Endodermal cell (in vitro differentiated cells): ENCODE data around the gene MTCL1. TPM values are rescaled to one million over a fixed set of nuclear protein-coding genes. Genes with fewer than 3 reads are reported as not detected.

Source experiments
- DNase-seq: peaks from one replicate; pipeline ENCODE4 v3.0.0-alpha.2; 2017
- H3K27ac ChIP-seq: 2 replicates; pipeline ENCODE4 v1.5.1; 2013; ENCODE audit warnings: mild to moderate bottlenecking, low read depth, low read length, moderate library complexity
- H3K27me3 ChIP-seq: 2 replicates; pipeline ENCODE4 v1.6.1; 2013; ENCODE audit warnings: mild to moderate bottlenecking, low read length, moderate library complexity; ENCODE audit not compliant: insufficient read depth, control insufficient read depth, poor library complexity, severe bottlenecking
- H3K36me3 ChIP-seq: 2 replicates; pipeline ENCODE4 v1.7.0; 2013; ENCODE audit warnings: mild to moderate bottlenecking, low read length, moderate library complexity; ENCODE audit not compliant: control insufficient read depth, insufficient read depth
- H3K4me1 ChIP-seq: one replicate; pipeline ENCODE4 v1.7.0; 2013; ENCODE audit warnings: low read length; ENCODE audit not compliant: control insufficient read depth, insufficient read depth
- H3K4me3 ChIP-seq: 2 replicates; pipeline ENCODE4 v1.5.1; 2013; ENCODE audit warnings: mild to moderate bottlenecking, low read length, moderate library complexity
- H3K9ac ChIP-seq: 2 replicates; pipeline ENCODE4 v1.6.1; 2013; ENCODE audit warnings: mild to moderate bottlenecking, low read length, moderate library complexity; ENCODE audit not compliant: poor library complexity, severe bottlenecking; ENCODE audit errors: extremely low read depth
- H3K9me3 ChIP-seq: 2 replicates; pipeline ENCODE4 v1.6.1; 2013; ENCODE audit warnings: mild to moderate bottlenecking, low read length, moderate library complexity; ENCODE audit not compliant: control insufficient read depth
- H3K27ac Mint-ChIP-seq: 2 replicates; pipeline ENCODE4 v1.8.0; 2020; ENCODE audit warnings: mixed read lengths
- H3K27me3 Mint-ChIP-seq: 2 replicates; pipeline ENCODE4 v1.8.0; 2021; ENCODE audit warnings: mild to moderate bottlenecking, mixed read lengths; ENCODE audit not compliant: insufficient read depth
- H3K36me3 Mint-ChIP-seq: 2 replicates; pipeline ENCODE4 v1.8.0; 2020; ENCODE audit warnings: low read depth, mixed read lengths
- H3K4me1 Mint-ChIP-seq: 2 replicates; pipeline ENCODE4 v1.8.0; 2020; ENCODE audit warnings: mixed read lengths
- H3K4me3 Mint-ChIP-seq: 2 replicates; pipeline ENCODE4 v1.8.0; 2020; ENCODE audit warnings: mild to moderate bottlenecking, moderate library complexity, mixed read lengths
- H3K9me3 Mint-ChIP-seq: 2 replicates; pipeline ENCODE4 v1.8.0; 2020; ENCODE audit warnings: mild to moderate bottlenecking, mixed read lengths
- WGBS, 2 experiments: methylation state at CpG; one replicate each; pipeline versions ENCODE4 v1.1.5 to v1.1.7; 2013; ENCODE audit warnings: missing lambda C conversion rate in 2 of 2, mixed read lengths in 1 of 2; ENCODE audit not compliant: insufficient coverage in 1 of 2, insufficient read length in 1 of 2; 5-methylcytosine and 5-hydroxymethylcytosine counted together
- total RNA-seq, 2 donors: library from RNA; stranded (reverse); fragmentation: NEBNext Ultra II Directional in 1 of 2; extraction: Animal tissue kit (Norgen Biotek cat#: 25700) in 1 of 2; gene quantifications; 2 replicates in 1 of 2; 3 replicates in 1 of 2; pipeline ENCODE4 v1.2.1, GENCODE V29; 2021
- TF ChIP-seq, protein P1 (sequence below): fragments of 200-600 bp; sonication (generic); conservative IDR thresholded peaks from 2 replicates; pipeline ENCODE4 v1.5.0; 2021; ENCODE audit warnings: antibody characterized with exemption, mild to moderate bottlenecking

Gene MTCL1
- total RNA-seq, 2 donors from 2014 or later, result 15.0 to 26.0 TPM

DNA sequence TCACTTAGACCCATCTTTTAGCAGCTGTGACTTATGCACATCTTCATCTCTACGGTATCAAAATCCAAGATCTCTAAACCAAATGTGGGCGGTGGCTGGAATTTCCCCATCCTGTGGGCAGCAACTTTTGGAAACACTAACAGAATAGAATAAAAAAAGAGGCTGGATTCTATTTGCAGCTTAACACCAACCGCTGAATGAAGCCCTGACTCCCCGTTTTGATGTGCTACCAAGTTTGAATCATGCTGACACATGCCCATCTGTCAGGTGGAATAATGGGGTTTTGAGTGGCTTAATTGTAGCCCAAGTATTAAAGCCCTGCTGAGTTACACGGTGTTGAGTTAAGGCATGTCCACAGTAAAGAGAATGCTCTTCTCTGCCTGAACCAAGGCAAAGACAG lies 165.2 kb downstream of the MTCL1 start:
- H3K36me3 Mint-ChIP-seq, result no peaks in the 10 kb centered on the region
- H3K4me3 ChIP-seq, result no peak overlapping the region

DNA sequence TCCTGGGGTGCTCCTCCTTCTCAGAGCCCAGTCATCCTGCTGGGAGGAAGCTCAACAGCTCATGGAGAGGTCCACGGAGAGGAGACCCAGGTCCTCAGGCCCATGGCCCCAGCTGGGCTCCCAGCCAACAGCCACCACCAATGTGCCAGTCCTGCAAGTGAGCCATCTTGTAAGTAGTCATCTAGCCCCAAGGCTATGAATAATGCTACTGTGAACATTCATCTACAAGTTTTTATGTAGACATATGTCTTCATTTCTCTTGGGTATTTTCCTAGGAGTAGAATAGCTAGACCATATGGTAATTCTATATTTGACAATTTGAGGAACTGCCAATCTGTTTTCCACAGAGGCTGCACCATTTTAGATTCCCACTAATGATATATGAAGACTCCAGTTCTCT lies 166.1 kb downstream of the MTCL1 start:
- Mint-ChIP-seq H3K36me3 (no peaks in the 10 kb centered on the region), H3K9me3 (no peaks in the 10 kb centered on the region), H3K27me3 (peaks cover 35% of the 10 kb centered on the region), H3K27ac (no peak overlapping the region), H3K4me3 (no peak overlapping the region), H3K4me1 (peaks cover 19% of the 10 kb centered on the region)
- no peak for DNase-seq
- Histone ChIP-seq H3K27me3 (no peaks in the 10 kb centered on the region), H3K9ac (no peak overlapping the region), H3K27ac (no peak overlapping the region), H3K4me3 (no peak overlapping the region), H3K9me3 (no peaks in the 10 kb centered on the region), H3K36me3 (no peaks in the 10 kb centered on the region), H3K4me1 (peaks cover 16% of the 10 kb centered on the region)
- WGBS, 2 experiments, result 82 to 100% methylated on average over 1 of the region's 1 CpG
- TF ChIP-seq, protein P1, sequence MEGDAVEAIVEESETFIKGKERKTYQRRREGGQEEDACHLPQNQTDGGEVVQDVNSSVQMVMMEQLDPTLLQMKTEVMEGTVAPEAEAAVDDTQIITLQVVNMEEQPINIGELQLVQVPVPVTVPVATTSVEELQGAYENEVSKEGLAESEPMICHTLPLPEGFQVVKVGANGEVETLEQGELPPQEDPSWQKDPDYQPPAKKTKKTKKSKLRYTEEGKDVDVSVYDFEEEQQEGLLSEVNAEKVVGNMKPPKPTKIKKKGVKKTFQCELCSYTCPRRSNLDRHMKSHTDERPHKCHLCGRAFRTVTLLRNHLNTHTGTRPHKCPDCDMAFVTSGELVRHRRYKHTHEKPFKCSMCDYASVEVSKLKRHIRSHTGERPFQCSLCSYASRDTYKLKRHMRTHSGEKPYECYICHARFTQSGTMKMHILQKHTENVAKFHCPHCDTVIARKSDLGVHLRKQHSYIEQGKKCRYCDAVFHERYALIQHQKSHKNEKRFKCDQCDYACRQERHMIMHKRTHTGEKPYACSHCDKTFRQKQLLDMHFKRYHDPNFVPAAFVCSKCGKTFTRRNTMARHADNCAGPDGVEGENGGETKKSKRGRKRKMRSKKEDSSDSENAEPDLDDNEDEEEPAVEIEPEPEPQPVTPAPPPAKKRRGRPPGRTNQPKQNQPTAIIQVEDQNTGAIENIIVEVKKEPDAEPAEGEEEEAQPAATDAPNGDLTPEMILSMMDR, result no peak

More for the DNA sequence above, 165.2 kb downstream of the MTCL1 start:
- Histone ChIP-seq H3K9ac (no peak overlapping the region), H3K9me3 (no peaks in the 10 kb centered on the region), H3K36me3 (no peaks in the 10 kb centered on the region), H3K27me3 (no peaks in the 10 kb centered on the region), H3K4me1 (peaks cover 16% of the 10 kb centered on the region), H3K27ac (no peak overlapping the region)
- Mint-ChIP-seq H3K9me3 (no peaks in the 10 kb centered on the region), H3K27ac (no peak overlapping the region), H3K27me3 (peaks cover 33% of the 10 kb centered on the region), H3K4me3 (no peak overlapping the region), H3K4me1 (peaks cover 28% of the 10 kb centered on the region)
- DNase-seq, result no peak
- TF ChIP-seq, protein P1, result no peak
- 92% methylated on average over 4 to 5 of the region's 5 CpGs for WGBS, 2 experiments

DNA sequence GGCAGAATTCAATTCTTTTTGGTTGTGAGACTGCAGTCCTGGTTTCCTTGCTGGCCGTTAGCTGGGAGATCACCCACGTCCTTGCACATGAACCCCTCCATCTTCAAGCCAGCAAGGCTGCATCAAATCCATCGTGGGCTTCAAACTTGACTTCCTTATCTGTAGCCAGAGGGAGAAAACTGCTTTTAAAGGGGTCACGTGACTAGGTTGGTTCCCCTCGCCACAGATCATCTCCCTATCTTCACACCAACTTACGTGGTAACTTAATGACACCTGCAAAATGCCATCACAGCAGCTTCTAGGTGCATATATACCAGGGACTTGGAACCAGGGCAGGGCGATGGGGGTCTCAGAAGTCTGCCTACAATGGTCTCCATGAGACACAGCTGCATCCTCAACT lies 169.5 kb downstream of the MTCL1 start:
- H3K36me3 Mint-ChIP-seq, result no peaks in the 10 kb centered on the region
- Histone ChIP-seq H3K36me3 (no peaks in the 10 kb centered on the region), H3K9me3 (no peaks in the 10 kb centered on the region), H3K27ac (no peak overlapping the region), H3K4me1 (no peaks in the 10 kb centered on the region), H3K9ac (no peak overlapping the region), H3K27me3 (no peaks in the 10 kb centered on the region), H3K4me3 (no peak overlapping the region)
- H3K27me3 Mint-ChIP-seq, result peaks cover 26% of the 10 kb centered on the region
- H3K27ac Mint-ChIP-seq, result no peak overlapping the region
- DNase-seq, result no peak
- H3K4me3 Mint-ChIP-seq, result no peak overlapping the region
- 87 to 97% methylated on average over 4 to 7 of the region's 7 CpGs for WGBS, 2 experiments
- H3K9me3 Mint-ChIP-seq, result no peaks in the 10 kb centered on the region
- TF ChIP-seq, protein P1, result no peak
- no peaks in the 10 kb centered on the region for H3K4me1 Mint-ChIP-seq
